HepG2 (cell line): Measurements from ENCODE around the gene SNRPD2. TPM values are rescaled to one million over a fixed set of nuclear protein-coding genes. Genes with fewer than 3 reads are reported as not detected.

ENCODE experiments used
- DDIT3 ChIP-seq: sonication (generic); formaldehyde crosslinking; IDR thresholded peaks from 2 replicates; pipeline ENCODE4 v1.4.0; 2020; ENCODE audit warnings: mild to moderate bottlenecking, missing genetic modification reagents
- GABPB1 ChIP-seq: IDR thresholded peaks from 2 replicates; pipeline ENCODE4 v1.6.1; 2016; ENCODE audit warnings: mild to moderate bottlenecking, missing genetic modification reagents, moderate library complexity, missing compliant biosample characterization
- JUNB ChIP-seq: sonication (generic); formaldehyde crosslinking; IDR thresholded peaks from 2 replicates; pipeline ENCODE4 v1.8.0; 2022; ENCODE audit warnings: missing genetic modification reagents, mild to moderate bottlenecking, borderline replicate concordance
- MEF2D ChIP-seq: sonication (generic); formaldehyde crosslinking; IDR thresholded peaks from 2 replicates; pipeline ENCODE4 v1.5.1; 2020; ENCODE audit warnings: mild to moderate bottlenecking, missing genetic modification reagents
- MEIS2 ChIP-seq: sonication (generic); formaldehyde crosslinking; IDR thresholded peaks from 2 replicates; pipeline ENCODE4 v1.9.0; 2021; ENCODE audit warnings: mild to moderate bottlenecking, missing genetic modification reagents
- MTF1 ChIP-seq: sonication (generic); formaldehyde crosslinking; IDR thresholded peaks from 2 replicates; pipeline ENCODE4 v1.5.0; 2020; ENCODE audit warnings: missing genetic modification reagents
- MXD1 ChIP-seq: sonication (generic); formaldehyde crosslinking; IDR thresholded peaks from 2 replicates; pipeline ENCODE4 v1.4.0; 2020; ENCODE audit warnings: mild to moderate bottlenecking, missing genetic modification reagents
- MXD3 ChIP-seq: IDR thresholded peaks from 2 replicates; pipeline ENCODE4 v1.6.1; 2016; ENCODE audit warnings: mild to moderate bottlenecking, missing biosample characterization, missing genetic modification reagents
- POLR2AphosphoS5 ChIP-seq: IDR thresholded peaks from 2 replicates; pipeline ENCODE4 v1.6.1; 2012; ENCODE audit warnings: low read depth, low read length
- TBX2 ChIP-seq: sonication (generic); formaldehyde crosslinking; IDR thresholded peaks from 2 replicates; pipeline ENCODE4 v1.5.0; 2020; ENCODE audit warnings: missing genetic modification reagents, mild to moderate bottlenecking, borderline replicate concordance
- TBX3 ChIP-seq: fragments of 450-650 bp; IDR thresholded peaks from 2 replicates; pipeline ENCODE4 v1.6.1; 2017; ENCODE audit warnings: antibody characterized with exemption, mild to moderate bottlenecking, inconsistent platforms, borderline replicate concordance
- YEATS2 ChIP-seq: sonication (generic); formaldehyde crosslinking; IDR thresholded peaks from 2 replicates; pipeline ENCODE4 v1.4.0; 2020; ENCODE audit warnings: missing genetic modification reagents, borderline replicate concordance
- ZBTB21 ChIP-seq: sonication (generic); formaldehyde crosslinking; IDR thresholded peaks from 2 replicates; pipeline ENCODE4 v1.4.0; 2020; ENCODE audit warnings: missing genetic modification reagents
- ZFP91 ChIP-seq: sonication (generic); formaldehyde crosslinking; IDR thresholded peaks from 2 replicates; pipeline ENCODE4 v1.9.0; 2022; ENCODE audit warnings: missing genetic modification reagents, mild to moderate bottlenecking, borderline replicate concordance
- ZNF280D ChIP-seq: sonication (generic); formaldehyde crosslinking; IDR thresholded peaks from 2 replicates; pipeline ENCODE4 v1.5.1; 2020; ENCODE audit warnings: mild to moderate bottlenecking, missing genetic modification reagents
- ZNF326 ChIP-seq: sonication (generic); formaldehyde crosslinking; IDR thresholded peaks from 2 replicates; pipeline ENCODE4 v1.4.0; 2020; ENCODE audit warnings: missing genetic modification reagents, borderline replicate concordance
- ZNF331 ChIP-seq: sonication (generic); formaldehyde crosslinking; IDR thresholded peaks from 2 replicates; pipeline ENCODE4 v1.4.0; 2020; ENCODE audit warnings: missing genetic modification reagents
- ZSCAN12 ChIP-seq: sonication (generic); formaldehyde crosslinking; IDR thresholded peaks from 2 replicates; pipeline ENCODE4 v1.9.0; 2021; ENCODE audit warnings: mild to moderate bottlenecking, missing genetic modification reagents
- polyA plus RNA-seq, 8 experiments: library from polyadenylated mRNA; depleted of rRNA in 3 of 8; stranded (reverse) in 7 of 8; unstranded in 1 of 8; fragments of >200 nt; fragmentation: Illumina TruSeq in 4 of 8; extraction: Trizol in 4 of 8; gene quantifications; 2 replicates each; pipeline versions ENCODE4 v1.2.1 to v1.2.3, GENCODE V29; 2011 to 2016; ENCODE audit warnings: low read depth in 4 of 8, missing spikeins in 1 of 8, mixed read lengths in 1 of 8; ENCODE audit not compliant: insufficient read depth in 1 of 8
- total RNA-seq, 5 experiments: library from RNA; depleted of rRNA; stranded (reverse); fragments of >200 nt; fragmentation: Illumina TruSeq; extraction: Trizol; gene quantifications; 2 replicates each; pipeline ENCODE4 v1.2.3, GENCODE V29; 2016; ENCODE audit warnings: low read depth in 1 of 5

The SNRPD2 gene
- total and polyA plus RNA-seq, 2 of the 13 experiments (the other 11 are each of a cell fraction or from before 2014, with no cell fraction given): 299 to 485 TPM

GRCh38 chr19:45670670-45671453 is 20.9 kb downstream of the SNRPD2 start (continued):
- TF ChIP-seq MXD1 (CRISPR knock-in tag) (0 out of 2 replicates have a peak, but pooled peaks have one; percentile 18), MEF2D (CRISPR knock-in tag) (no peak), JUNB (CRISPR knock-in tag) (no peak), DDIT3 (CRISPR knock-in tag) (no peak), TBX2 (CRISPR knock-in tag) (no peak), ZNF331 (CRISPR knock-in tag) (no peak), POLR2AphosphoS5 (no peak), ZSCAN12 (CRISPR knock-in tag) (no peak), TBX3 (no peak), ZNF280D (CRISPR knock-in tag) (no peak), MXD3 (CRISPR knock-in tag) (no peak), MTF1 (CRISPR knock-in tag) (no peak), ZFP91 (CRISPR knock-in tag) (peak; percentile 34; the same call in 1 of the 2 replicates), MEIS2 (CRISPR knock-in tag) (no peak), ZNF326 (CRISPR knock-in tag) (no peak), YEATS2 (CRISPR knock-in tag) (no peak), GABPB1 (CRISPR knock-in tag) (peak; percentile 38; the same call in 1 of the 2 replicates), ZBTB21 (CRISPR knock-in tag) (no peak)
